ENCODE measurements around the gene ZNF512B.
A peak's percentile ranks its signal among the peaks of the same experiment; 100 is the strongest.
"Not testable (repeated sequence)": the region's sequence is repeated elsewhere in the genome, so short reads cannot be mapped to it uniquely, and the experiment has no call there.

ZNF512B gene

GRCh38 chr20:63978319-63979228 lies 8.8 kb upstream of the ZNF512B start:
- DNase-seq = peak; percentile 32

- no peak for DNase-seq
Observed at GRCh38 chr20:63977739-63978276, 8.1 kb upstream of the ZNF512B start.

GRCh38 chr20:63976980-63977738 lies 7.4 kb upstream of the ZNF512B start:
- DNase-seq = no peak

DNA sequence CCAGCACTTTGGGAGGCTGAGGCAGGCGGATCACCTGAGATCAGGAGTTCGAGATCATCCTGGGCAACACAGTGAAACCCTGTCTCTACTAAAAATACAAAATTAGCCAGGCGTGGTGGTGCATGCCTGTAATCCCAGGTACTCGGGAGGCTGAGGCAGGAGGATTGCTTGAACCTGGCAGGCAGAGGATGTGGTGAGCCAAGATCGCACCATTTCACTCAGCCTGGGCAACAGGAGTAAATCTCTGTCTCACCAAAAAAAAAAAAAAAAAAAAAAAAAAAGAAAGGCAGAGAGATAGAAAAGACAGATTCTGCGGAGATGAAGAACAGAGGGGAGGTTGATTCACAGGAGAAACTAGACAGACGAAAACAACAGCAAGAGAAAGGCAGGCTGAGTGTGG lies 6.8 kb upstream of the ZNF512B start:
- not testable (repeated sequence) for DNase-seq

- peak; percentile 47 for DNase-seq
Observed at GRCh38 chr20:63974402-63975200, 4.9 kb upstream of the ZNF512B start.

DNA sequence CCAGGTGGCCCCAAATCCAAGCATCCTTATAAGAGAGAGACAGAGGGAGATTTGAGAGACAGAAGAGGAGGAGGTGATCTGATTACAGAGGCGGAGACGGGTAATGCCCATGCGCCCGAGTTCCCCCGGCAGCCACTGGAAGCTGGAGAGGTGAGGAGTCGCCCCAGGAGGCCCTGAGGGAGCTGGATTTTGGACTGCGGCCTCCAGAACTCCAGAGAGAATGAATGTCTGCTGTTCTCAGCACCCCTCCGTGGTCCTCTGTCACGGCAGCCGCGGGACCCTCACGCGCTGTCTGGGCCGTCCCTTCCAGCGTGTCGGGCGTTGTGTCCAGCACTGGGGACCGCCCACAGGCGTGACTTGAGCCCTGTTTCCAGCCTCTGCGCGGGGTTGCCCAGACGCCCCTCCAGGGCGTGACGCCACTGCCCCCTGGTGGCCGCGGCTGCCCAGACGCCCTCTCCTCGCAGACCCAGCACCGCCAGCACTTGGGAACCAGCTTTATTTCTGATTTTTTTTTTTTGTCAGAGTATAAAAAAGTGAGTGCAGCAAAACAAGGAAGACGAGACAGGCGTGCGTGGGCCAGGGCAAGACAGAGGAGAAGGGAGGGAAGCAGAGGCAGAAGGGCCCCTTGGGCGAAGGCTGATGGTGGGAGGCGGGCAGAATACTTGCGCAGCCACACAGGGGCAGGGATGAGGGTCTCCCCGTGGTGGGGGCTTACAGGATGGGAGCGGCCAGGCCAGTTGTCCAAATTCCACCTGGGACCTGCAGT lies 4.1 kb upstream of the ZNF512B start:
- peak; percentile 22 for DNase-seq

GRCh38 chr20:63973160-63973479 lies 3.4 kb upstream of the ZNF512B start:
- no peak for DNase-seq

- no peak for DNase-seq
Observed at GRCh38 chr20:63972312-63973159, 2.8 kb upstream of the ZNF512B start.

- DNase-seq = not testable (repeated sequence)
Observed at GRCh38 chr20:63971960-63972311, 2.2 kb upstream of the ZNF512B start.

- DNase-seq = no peak
Observed at GRCh38 chr20:63970714-63971431, 1.1 kb upstream of the ZNF512B start.

DNA sequence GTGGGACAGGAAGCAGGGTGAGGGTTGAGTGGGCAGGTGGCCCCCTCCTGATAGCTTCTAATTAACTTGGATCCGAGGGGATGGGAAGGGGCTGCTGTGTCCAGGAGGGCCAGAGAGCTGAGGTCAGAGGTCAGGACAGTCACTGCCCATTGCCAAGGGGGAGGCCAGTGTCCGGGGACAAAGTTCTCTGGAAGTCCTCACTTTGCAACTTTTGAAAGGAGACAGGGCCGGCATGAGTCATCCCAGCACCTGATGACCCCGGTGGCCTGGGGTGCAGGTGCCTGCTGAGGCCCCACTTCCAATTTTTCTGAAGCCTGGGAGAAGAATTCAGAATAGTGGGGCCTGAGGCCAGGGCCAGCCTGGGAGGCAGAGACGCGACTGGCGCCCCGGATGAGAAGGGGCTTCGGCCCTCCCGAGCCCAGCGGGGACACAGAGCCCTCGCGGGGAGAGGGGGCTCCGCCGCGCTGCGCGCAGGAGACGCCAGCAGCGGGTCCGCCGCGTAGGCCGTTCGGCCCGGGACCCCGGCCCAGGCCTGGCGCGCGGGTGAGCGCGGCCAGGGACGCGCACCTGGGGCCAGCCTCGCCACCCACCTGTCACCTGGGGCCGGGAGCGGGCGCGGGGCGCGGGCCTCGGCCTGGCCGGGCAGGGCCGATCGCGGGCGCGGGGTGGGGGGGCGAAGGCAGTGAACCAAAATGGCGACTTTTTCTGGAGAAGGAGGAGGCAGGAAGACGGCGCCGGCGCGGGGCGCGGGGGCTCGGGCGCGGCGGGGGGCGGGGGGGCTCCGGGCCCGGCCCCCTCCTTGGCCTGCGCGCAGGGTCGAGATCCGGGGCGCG lies 586 bp downstream of the ZNF512B start:
- no peak for DNase-seq

DNA sequence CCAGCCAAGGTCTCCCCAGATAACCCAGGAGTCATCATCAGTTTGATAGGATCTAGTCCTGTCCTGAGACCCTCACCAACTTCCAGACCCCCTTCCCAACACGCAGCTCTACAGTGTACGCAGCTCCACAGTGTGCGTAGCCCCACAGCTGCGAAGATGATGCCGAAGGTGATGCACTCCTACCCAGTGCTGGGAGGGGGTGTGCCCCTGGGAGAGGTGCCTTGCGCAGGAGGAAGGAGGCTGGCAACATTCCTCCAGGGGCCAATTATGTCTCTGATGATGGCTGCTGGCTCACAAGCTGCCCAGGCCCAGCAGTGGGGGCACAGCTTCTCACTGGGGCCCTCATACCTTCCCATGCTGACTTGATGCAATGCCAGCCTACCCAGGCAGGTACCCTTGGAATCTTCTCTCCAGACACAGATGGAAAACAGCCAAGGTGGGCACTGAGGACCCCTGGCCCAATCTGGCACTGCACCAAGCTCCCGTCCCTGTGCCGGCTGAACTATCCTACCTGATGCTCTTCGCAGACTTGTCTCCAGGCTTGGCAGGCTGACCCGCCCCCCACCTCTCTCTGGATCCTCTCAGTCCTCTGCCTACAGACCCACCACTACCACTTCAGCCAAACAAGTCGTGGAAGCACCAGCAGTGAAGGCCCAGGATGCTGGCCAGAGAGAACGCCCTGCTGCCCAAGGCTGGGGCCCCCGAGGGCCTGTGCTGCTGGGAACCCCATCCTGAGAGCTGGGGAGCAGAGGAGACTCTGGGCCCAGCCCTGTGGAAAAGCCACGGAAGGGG lies 1.4 kb downstream of the ZNF512B start:
- DNase-seq = no peak

DNA sequence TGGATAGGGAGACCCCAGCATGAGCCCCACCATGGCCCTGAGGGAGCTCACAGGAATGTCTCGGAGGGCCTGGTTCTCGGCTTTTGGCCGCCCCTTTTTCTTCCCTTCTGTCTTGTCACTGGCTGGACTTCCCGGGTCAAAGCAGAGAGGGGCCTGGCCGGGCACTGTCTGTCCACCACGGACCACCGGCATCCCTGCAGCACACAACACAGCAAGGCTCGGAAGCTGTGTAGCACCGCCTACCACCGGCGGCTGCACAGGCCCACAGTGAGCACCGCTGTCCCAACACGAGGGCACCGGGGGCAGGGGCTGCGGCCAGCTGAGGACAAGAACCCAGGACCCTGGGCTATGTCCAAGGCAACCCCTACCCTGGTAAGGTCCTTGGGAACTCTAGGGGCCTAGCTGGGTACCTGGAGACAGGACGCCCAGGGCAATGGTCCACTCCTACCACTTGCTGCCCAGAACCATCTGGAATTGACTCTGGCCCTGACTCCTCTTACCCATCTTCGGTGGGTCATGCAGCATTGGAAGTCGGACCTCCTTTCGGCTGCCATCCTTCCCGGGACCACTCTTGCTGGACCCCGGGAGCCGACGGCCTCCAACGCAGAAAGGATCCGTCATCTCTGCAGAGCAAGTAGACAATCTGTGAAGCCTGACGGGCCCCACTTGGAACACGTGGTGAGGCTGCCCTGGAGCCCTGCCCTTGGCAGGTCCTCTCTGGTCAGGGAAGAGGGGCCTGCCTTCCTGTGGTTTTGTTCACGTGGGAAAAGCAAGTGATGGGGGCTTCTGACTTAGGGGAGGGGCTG lies 2.2 kb downstream of the ZNF512B start:
- DNase-seq = no peak

DNA sequence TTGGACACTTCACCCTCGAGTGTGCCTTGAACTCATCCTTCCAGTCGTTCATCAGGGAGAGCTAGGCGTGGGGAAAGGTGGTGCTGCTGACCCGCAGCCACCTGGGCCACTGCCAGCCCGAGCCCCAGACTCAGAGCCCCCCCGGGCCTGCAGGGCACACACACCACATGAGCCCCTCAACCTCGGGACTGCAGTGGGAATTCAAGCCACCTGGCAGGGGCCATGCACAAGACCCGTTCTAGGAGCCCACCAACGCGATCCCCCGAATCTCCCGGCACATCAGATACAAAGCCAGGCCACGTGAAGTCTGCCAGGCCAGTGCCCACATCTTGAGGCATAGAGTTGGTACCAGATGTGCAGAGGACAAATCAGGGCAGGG lies 2.8 kb downstream of the ZNF512B start:
- no peak for DNase-seq

DNA sequence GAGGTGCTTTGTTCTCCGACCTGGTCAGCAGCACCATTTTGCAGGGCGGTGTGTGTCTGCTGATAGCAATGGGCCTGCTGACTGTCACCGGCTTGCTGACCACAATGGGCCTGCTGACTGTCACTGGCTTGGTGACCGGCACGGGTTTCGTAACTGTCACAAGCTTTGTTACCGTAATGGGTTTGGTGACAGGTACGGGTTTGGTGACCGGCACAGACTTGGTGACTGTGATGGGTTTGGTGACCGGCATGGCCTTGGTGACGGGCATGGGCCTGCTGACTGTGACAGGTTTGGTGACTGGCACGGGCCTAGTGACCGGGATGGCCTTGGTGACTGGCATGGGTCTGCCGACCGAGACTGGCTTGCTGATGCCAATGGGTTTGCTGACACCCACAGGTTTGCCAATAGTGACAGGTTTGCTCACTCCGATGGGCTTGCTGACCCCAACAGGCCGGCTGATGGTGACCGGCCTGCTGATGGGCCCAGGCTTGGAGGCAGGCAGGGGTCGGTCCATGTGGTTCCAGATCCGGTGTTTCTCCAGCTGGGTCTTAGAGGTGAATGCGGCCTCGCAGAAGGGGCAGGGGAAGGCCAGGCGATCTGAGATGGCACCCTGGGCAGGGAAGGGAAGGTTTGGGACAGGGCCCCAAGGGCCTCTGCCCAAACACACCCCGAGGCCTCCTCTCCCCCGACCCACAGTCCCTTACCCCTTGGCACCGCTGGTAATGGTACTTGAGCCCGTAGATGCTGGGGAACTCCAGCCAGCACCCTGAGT lies 3.4 kb downstream of the ZNF512B start:
- DNase-seq = no peak

DNA sequence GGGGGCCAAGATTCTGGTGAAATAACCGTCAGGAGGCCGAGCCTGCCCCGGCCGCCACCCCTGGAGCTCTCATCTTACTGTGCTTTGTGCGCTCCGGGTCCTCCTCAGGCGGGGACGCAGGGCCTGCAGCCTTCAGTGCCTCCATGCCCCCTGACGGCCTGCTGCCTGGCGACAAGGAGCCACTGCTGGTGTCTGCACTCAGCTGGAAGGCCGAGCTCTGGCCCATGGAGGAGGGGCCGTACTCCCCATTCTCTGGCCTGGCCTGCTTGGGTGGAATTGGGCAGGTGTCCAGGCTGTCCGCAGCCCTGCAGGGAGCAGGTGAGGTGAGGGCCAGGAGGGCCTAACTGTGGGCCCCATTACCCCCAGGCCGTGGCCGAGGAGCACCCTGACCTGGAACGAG lies 5.3 kb downstream of the ZNF512B start:
- no peak for DNase-seq

DNA sequence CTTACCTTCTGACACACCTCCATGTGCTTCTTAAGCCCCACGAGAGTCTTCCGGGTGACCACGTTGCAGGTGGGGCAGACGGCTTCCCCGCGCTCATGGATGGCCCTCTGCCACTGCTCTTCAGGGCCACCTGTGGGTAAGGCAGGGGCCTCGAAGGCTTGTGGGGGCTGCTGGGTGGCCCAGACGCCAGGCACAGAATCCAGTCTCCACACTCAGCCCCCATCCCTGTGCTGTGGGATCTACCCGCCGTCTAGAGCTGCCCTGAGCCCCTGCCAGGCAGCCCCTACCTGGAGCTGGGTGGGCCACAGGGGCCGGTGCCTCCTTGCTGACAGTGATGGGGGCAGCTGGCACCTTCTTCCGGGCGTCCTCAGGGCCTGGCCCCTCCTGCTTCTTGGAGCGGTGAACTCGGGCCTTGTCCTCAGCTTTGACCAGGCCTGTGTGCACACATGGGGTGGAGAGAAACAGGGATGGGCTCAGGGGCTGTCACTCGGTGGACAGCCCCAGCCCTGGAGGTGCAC lies 5.9 kb downstream of the ZNF512B start:
- DNase-seq = no peak

Measured in NCI-H748 treated with DMSO at 0.1 percent for 48 hours (cell line).